ENCODE measurements around the gene CPEB4.

DNA sequence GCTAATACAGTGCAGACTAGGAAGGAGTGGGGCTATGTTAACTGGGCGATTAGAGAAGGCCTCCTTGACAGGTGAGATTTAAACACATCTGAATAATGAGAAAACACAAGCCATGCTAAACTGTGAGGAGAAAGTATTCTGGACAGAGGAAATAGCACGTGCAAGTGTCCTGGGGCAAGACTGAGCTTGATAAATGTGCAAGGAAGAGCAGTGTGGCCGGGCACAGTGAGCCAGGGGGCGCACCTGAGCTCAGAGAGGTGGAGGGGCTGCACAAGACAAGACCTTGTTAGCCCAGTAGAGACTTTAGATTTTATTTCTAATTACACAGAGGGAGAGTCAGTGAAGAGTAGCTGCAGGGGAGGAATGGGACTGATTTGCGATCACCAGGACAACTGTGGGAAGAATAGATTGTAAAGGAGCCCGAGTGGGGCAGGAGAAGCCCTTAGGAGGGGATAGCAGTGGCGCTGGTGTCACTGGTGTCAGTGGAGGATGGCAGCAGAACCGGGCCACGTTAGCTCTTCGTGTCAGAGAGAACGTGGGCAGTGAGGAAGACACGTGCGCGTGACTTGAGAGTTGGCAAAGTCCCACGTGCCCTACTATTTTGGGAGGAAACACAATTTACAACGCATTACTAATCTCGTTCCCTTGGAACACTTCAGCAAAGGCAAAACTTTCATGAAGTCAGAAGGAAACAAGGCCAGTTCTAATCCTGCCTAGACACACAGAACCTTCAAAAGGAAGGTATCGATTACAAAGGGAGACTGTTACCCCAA, 82.9 kb downstream of the CPEB4 start:
- TF ChIP-seq FOS (IDR thresholded peaks at IDR 0.05; ENCODE audit: low read depth, low read length) = no peak
- TF ChIP-seq, protein P1, sequence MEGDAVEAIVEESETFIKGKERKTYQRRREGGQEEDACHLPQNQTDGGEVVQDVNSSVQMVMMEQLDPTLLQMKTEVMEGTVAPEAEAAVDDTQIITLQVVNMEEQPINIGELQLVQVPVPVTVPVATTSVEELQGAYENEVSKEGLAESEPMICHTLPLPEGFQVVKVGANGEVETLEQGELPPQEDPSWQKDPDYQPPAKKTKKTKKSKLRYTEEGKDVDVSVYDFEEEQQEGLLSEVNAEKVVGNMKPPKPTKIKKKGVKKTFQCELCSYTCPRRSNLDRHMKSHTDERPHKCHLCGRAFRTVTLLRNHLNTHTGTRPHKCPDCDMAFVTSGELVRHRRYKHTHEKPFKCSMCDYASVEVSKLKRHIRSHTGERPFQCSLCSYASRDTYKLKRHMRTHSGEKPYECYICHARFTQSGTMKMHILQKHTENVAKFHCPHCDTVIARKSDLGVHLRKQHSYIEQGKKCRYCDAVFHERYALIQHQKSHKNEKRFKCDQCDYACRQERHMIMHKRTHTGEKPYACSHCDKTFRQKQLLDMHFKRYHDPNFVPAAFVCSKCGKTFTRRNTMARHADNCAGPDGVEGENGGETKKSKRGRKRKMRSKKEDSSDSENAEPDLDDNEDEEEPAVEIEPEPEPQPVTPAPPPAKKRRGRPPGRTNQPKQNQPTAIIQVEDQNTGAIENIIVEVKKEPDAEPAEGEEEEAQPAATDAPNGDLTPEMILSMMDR (conservative IDR thresholded peaks at IDR 0.05; ENCODE audit: low read depth, low read length) = no peak
- no peak for TF ChIP-seq POLR2A (IDR thresholded peaks at IDR 0.05; ENCODE audit: low read depth, low read length)
- TF ChIP-seq MAFK (IDR thresholded peaks at IDR 0.05; ENCODE audit: low read depth, low read length) = no peak
- TF ChIP-seq RAD21 (IDR thresholded peaks at IDR 0.05; ENCODE audit: low read length) = no peak
- TF ChIP-seq RCOR1 (IDR thresholded peaks at IDR 0.05; ENCODE audit: insufficient replicate concordance, low read length) = no peak

Data from IMR-90 (cell line).